ENCODE results near the gene KRT13.

KRT13 gene

DNA sequence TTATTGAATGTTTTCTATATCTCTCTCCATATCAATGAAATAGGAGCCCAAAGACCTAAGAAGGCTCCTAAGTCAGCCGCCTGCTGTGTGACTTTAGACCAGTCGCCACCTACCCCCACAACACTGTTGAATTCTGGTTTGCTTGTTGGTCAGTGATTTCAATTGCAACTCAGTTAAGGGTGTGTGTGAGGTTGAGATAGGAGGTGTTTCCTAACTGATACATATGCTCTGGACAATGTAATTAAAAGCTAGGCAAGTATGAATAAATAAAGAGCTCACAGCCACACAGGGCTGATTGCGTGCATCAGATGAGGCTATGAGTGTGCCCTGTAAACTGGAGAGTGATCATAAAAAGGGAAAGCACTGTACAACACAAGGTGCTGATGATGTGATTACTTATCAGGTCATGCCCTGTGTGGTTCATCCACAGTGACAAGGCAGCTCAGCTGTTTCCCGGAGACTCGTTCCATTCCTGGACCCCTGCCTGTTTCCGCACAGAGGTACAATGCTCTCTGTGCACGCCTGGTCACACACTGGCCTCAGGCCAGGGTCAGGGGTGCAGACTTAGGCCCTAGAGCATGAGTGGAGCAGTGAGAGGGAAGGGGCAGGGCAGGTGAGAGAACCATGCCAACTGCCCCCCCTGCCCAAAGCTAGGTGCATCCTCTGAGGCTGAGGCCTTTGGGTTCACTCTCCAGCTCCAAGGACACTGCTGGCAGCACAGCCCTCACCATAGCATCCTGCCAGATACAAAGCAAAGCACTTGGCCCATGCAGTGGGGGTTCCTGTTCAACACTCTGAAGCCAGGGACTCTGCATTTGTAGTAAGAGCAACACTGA lies 21.2 kb downstream of the KRT13 start:
- TF ChIP-seq ZFX (IDR thresholded peaks at IDR 0.05; ENCODE audit: borderline replicate concordance), result no peak
- no peak for TF ChIP-seq CTCF (IDR thresholded peaks at IDR 0.05)
- H3K27ac ChIP-seq, result no peak overlapping the region

GRCh38 chr17:41483531-41483930 lies 21.9 kb downstream of the KRT13 start:
- TF ChIP-seq ZFX (IDR thresholded peaks at IDR 0.05; ENCODE audit: borderline replicate concordance) (no peak), CTCF (IDR thresholded peaks at IDR 0.05) (no peak)
- no peak overlapping the region for H3K27ac ChIP-seq

DNA sequence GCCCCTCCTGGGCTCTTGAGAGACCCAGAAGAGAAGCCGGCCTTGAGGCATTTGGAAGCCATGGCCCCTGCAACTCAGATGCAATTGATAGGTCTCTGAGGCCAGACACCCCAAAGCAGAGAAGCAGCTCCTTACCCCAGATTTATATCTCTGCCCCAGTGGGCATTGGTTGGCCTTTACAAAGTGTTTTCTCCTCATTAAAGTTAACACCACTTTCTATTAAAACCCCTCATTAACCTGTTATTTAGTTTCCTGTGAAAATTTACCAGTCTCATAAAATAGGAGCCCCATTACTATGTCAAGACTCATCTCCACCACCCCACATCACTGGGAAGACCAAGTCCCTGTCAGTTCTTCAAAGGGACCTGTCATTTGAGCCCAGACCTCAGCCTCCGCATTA lies 24.4 kb downstream of the KRT13 start, which contains the start of gene KRT35:
KRT35 (minus strand) TSS at position 116 of the 400 bp plus-strand sequence; CDS start at position 62, 54 bp downstream.
- H3K27ac ChIP-seq, result no peak within 1 kb of the TSS
- TF ChIP-seq CTCF (IDR thresholded peaks at IDR 0.05) (no peak), ZFX (IDR thresholded peaks at IDR 0.05; ENCODE audit: borderline replicate concordance) (no peak)

- no peak overlapping the region for H3K27ac ChIP-seq
- TF ChIP-seq ZFX (IDR thresholded peaks at IDR 0.05; ENCODE audit: borderline replicate concordance) (no peak), CTCF (IDR thresholded peaks at IDR 0.05) (no peak)
Measured at GRCh38 chr17:41480581-41480980, 24.8 kb downstream of the KRT13 start.

- TF ChIP-seq ZFX (IDR thresholded peaks at IDR 0.05; ENCODE audit: borderline replicate concordance) (no peak), CTCF (IDR thresholded peaks at IDR 0.05) (no peak)
- no peak overlapping the region for H3K27ac ChIP-seq
Measured at GRCh38 chr17:41480136-41480535, 25.3 kb downstream of the KRT13 start.

DNA sequence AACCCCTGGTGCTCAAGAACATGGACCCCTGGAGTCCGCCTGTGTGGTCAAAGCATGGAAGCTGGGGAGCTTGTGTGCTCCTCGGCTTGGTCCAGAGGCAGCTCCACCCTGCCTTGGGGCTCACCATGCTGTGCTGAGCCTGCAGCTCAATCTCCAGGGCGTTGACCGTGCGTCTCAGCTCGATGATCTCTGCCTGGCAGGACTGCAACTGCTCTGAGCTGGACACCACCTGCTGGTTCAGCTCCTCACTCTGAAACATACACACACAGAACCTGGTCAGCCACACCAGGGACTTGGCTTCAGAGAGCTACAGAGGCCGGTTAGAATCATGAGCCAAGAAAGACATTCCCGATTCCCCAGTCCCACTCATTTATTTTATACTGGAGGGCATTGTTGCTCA lies 27.2 kb downstream of the KRT13 start:
- TF ChIP-seq CTCF (IDR thresholded peaks at IDR 0.05) (no peak), ZFX (IDR thresholded peaks at IDR 0.05; ENCODE audit: borderline replicate concordance) (no peak)
- no peak overlapping the region for H3K27ac ChIP-seq
